ENCODE data around the gene SLC1A5. TPM values are rescaled to one million over a fixed set of nuclear protein-coding genes. Genes with fewer than 3 reads are reported as not detected.

The SLC1A5 gene
- total and polyA plus RNA-seq, 7 donors: 3.2 to 12.6 (median 7.8) TPM

GRCh38 chr19:46726551-46726950, 61.8 kb downstream of the SLC1A5 start:
- no peak for DNase-seq
- ATAC-seq: no peak
- Histone ChIP-seq H3K27me3 (ENCODE audit: insufficient read depth in 3 of 3, low read length in 2 of 3) (no peaks in the 10 kb centered on the region), H3K27ac (no peak overlapping the region), H3K36me3 (ENCODE audit: insufficient read depth in 1 of 2, low read depth in 1 of 2) (peaks cover 13 to 100% of the 10 kb centered on the region in 2 donors), H3K9me3 (no peaks in the 10 kb centered on the region), H3K4me3 (no peak overlapping the region), H3K4me1 (no peaks in the 10 kb centered on the region)
- intact Hi-C loops (cut with DNase I): no loop called here
- no peak for TF ChIP-seq CTCF (IDR thresholded peaks at IDR 0.05)
- 75 to 82% (median 80%) methylated on average over 8 to 10 of the region's 10 CpGs for WGBS, 3 donors

GRCh38 chr19:46725859-46726393, 62.5 kb downstream of the SLC1A5 start:
- Histone ChIP-seq H3K9me3 (no peaks in the 10 kb centered on the region), H3K27ac (no peak overlapping the region), H3K4me1 (no peaks in the 10 kb centered on the region), H3K4me3 (no peak overlapping the region), H3K27me3 (ENCODE audit: insufficient read depth in 3 of 3, low read length in 2 of 3) (no peaks in the 10 kb centered on the region), H3K36me3 (ENCODE audit: insufficient read depth in 1 of 2, low read depth in 1 of 2) (peaks cover 13 to 100% of the 10 kb centered on the region in 2 donors)
- no peak for TF ChIP-seq CTCF (IDR thresholded peaks at IDR 0.05)
- WGBS, 3 donors: 69 to 78% (median 73%) methylated on average over 9 of the region's 9 CpGs
- DNase-seq (no peak), ATAC-seq (no peak)
- intact Hi-C loops (cut with DNase I): no loop called here

- ATAC-seq: no peak
These were observed 63.2 kb downstream of the SLC1A5 start for GRCh38 chr19:46725036-46725820.

More at GRCh38 chr19:46725036-46725820, 63.2 kb downstream of the SLC1A5 start:
- Histone ChIP-seq H3K27me3 (ENCODE audit: insufficient read depth in 3 of 3, low read length in 2 of 3) (no peaks in the 10 kb centered on the region), H3K4me3 (no peak overlapping the region), H3K4me1 (no peaks in the 10 kb centered on the region), H3K27ac (no peak overlapping the region), H3K36me3 (ENCODE audit: insufficient read depth in 1 of 2, low read depth in 1 of 2) (peaks cover 13 to 100% of the 10 kb centered on the region in 2 donors), H3K9me3 (no peaks in the 10 kb centered on the region)
- WGBS, 3 donors: 89 to 90% (median 89%) methylated on average over 26 of the region's 26 CpGs
- DNase-seq: no peak
- no peak for TF ChIP-seq CTCF (IDR thresholded peaks at IDR 0.05)
- intact Hi-C loops (cut with DNase I): no loop called here

Other genes starting within 250 kb of the SLC1A5 start
- 100 to 1,000 TPM; 142 to 192 (median 175) TPM for gene CALM3, start 187.3 kb downstream of the SLC1A5 start, total RNA-seq
- gene CALM3, start 187.3 kb downstream of the SLC1A5 start, polyA plus RNA-seq: 100 to 1,000 TPM; 120 to 145 (median 124) TPM
- gene PTGIR, start 163.5 kb downstream of the SLC1A5 start, total RNA-seq: 1 to 10 TPM in 3 of 4 donors, under 1 TPM in 1; 0.82 to 7.0 (median 2.3) TPM
- 1 to 10 TPM in 1 of 3 donors, under 1 TPM in 2; 0.74 to 1.2 (median 0.75) TPM for gene PTGIR, start 163.5 kb downstream of the SLC1A5 start, polyA plus RNA-seq
- not detected for gene GNG8, start 152.4 kb downstream of the SLC1A5 start, total RNA-seq
- gene GNG8, start 152.4 kb downstream of the SLC1A5 start, polyA plus RNA-seq: not detected
- 1 to 10 TPM in 3 of 4 donors, under 1 TPM in 1; 0.76 to 1.6 (median 1.1) TPM for gene DACT3, start 127.4 kb downstream of the SLC1A5 start, total RNA-seq
- gene DACT3, start 127.4 kb downstream of the SLC1A5 start, polyA plus RNA-seq: under 1 TPM; 0.44 to 0.66 (median 0.53) TPM
- 1 to 10 TPM; 6.3 to 9.1 (median 8.1) TPM for gene PRKD2, start 71.5 kb downstream of the SLC1A5 start, total RNA-seq
- 1 to 10 TPM; 4.0 to 6.9 (median 4.8) TPM for gene PRKD2, start 71.5 kb downstream of the SLC1A5 start, polyA plus RNA-seq
- 10 to 100 TPM; 14.4 to 24.5 (median 20.3) TPM for gene FKRP, start 42.5 kb downstream of the SLC1A5 start, total RNA-seq
- 10 to 100 TPM; 11.6 to 15.0 (median 13.1) TPM for gene FKRP, start 42.5 kb downstream of the SLC1A5 start, polyA plus RNA-seq
- 10 to 100 TPM; 28.6 to 72.3 (median 40.6) TPM for gene STRN4, start 42.1 kb downstream of the SLC1A5 start, total RNA-seq
- gene STRN4, start 42.1 kb downstream of the SLC1A5 start, polyA plus RNA-seq: 10 to 100 TPM; 45.2 to 53.9 (median 46.2) TPM
- gene AP2S1, start 62.3 kb upstream of the SLC1A5 start, total RNA-seq: 10 to 100 TPM; 72.5 to 87.4 (median 85.9) TPM
- gene AP2S1, start 62.3 kb upstream of the SLC1A5 start, polyA plus RNA-seq: 100 to 1,000 TPM in 1 of 3 donors, 10 to 100 TPM in 2; 63.0 to 121 (median 97.2) TPM
- gene ARHGAP35, start 72.4 kb upstream of the SLC1A5 start, total RNA-seq: 10 to 100 TPM; 26.0 to 44.9 (median 32.2) TPM
- gene ARHGAP35, start 72.4 kb upstream of the SLC1A5 start, polyA plus RNA-seq: 10 to 100 TPM in 2 of 3 donors, 1 to 10 TPM in 1; 10.0 to 50.6 (median 15.5) TPM
- gene NPAS1, start 231.2 kb upstream of the SLC1A5 start, total RNA-seq: under 1 TPM in 2 of 4 donors, not detected in 2; 0.18 to 0.23 TPM
- gene NPAS1, start 231.2 kb upstream of the SLC1A5 start, polyA plus RNA-seq: under 1 TPM in 2 of 3 donors, not detected in 1; 0.04 to 0.18 TPM